A673 (cell line): Measurements from ENCODE around the gene TIAL1. TPM values are rescaled to one million over a fixed set of nuclear protein-coding genes. Genes with fewer than 3 reads are reported as not detected.
"Not testable (repeated sequence)": the region's sequence is repeated elsewhere in the genome, so short reads cannot be mapped to it uniquely, and the experiment has no call there.

Experiments
- BruUV-seq: library from RNA; stranded (reverse); fragments of 400-500 nt; replicated peaks from 2 replicates; lab custom pipeline; 2021; lab: Mats Ljungman, UMichigan
- CTCF ChIA-PET: fragments of 300-600 bp; sonication (Branson Sonifier 250); formaldehyde crosslinking; loops from one replicate; lab custom pipeline; 2022; ENCODE audit warnings: antibody characterized with exemption; lab: Charles Lee
- POLR2A ChIA-PET: fragments of 300-600 bp; sonication (Branson Sonifier 250); formaldehyde crosslinking; loops from one replicate; lab custom pipeline; 2022; ENCODE audit warnings: antibody characterized with exemption; ENCODE audit not compliant: low non-redundant PET; lab: Charles Lee
- DNase-seq: peaks from one replicate; pipeline ENCODE4 v3.0.0-alpha.2; 2015; ENCODE audit warnings: low spot score
- H3K27ac ChIP-seq: fragments of 200-600 bp; sonication (generic); 2 replicates; pipeline ENCODE4 v1.5.1; 2016; ENCODE audit warnings: mixed run types, low read depth, mild to moderate bottlenecking, mixed read lengths, antibody characterized with exemption, low read length; ENCODE audit not compliant: poor library complexity, severe bottlenecking
- H3K27me3 ChIP-seq: fragments of 200-600 bp; sonication (generic); replicated peaks from 2 replicates; pipeline ENCODE4 v1.6.1; 2017; ENCODE audit warnings: mixed run types, low read depth, mild to moderate bottlenecking, mixed read lengths, antibody characterized with exemption, low read length; ENCODE audit not compliant: insufficient read depth, poor library complexity
- H3K36me3 ChIP-seq: fragments of 200-600 bp; sonication (generic); 2 replicates; pipeline ENCODE4 v1.6.1; 2016; ENCODE audit warnings: mixed run types, mild to moderate bottlenecking, mixed read lengths, antibody characterized with exemption, low read length; ENCODE audit not compliant: insufficient read depth, poor library complexity, severe bottlenecking
- H3K4me1 ChIP-seq: fragments of 200-600 bp; sonication (generic); 2 replicates; pipeline ENCODE4 v1.6.1; 2017; ENCODE audit warnings: mixed run types, mild to moderate bottlenecking, mixed read lengths, antibody characterized with exemption, low read length; ENCODE audit not compliant: insufficient read depth, poor library complexity, severe bottlenecking
- H3K4me3 ChIP-seq: fragments of 200-600 bp; sonication (generic); 2 replicates; pipeline ENCODE4 v1.5.1; 2016; ENCODE audit warnings: low read depth, mixed run types, mild to moderate bottlenecking, mixed read lengths, low read length; ENCODE audit not compliant: poor library complexity, severe bottlenecking
- H3K9me3 ChIP-seq: fragments of 200-600 bp; sonication (generic); 2 replicates; pipeline ENCODE4 v1.6.1; 2016; ENCODE audit warnings: mixed run types, low read depth, mild to moderate bottlenecking, mixed read lengths, antibody characterized with exemption, low read length; ENCODE audit not compliant: poor library complexity, severe bottlenecking
- CTCF ChIP-seq: fragments of 300-800, 200-600 bp; sonication (generic); conservative IDR thresholded peaks from 2 replicates; pipeline ENCODE4 v1.5.1; 2017; ENCODE audit warnings: low read depth, mild to moderate bottlenecking, antibody characterized with exemption, low read length, moderate library complexity, mixed read lengths
- EZH2 ChIP-seq: fragments of 200-600 bp; sonication (generic); IDR thresholded peaks from 2 replicates; pipeline ENCODE4 v1.6.1; 2017; ENCODE audit warnings: borderline replicate concordance, low read depth, mild to moderate bottlenecking, mixed read lengths, antibody characterized with exemption, low read length; ENCODE audit not compliant: poor library complexity, severe bottlenecking
- intact Hi-C: fragments of 100-400 bp; cut with micrococcal nuclease; formaldehyde crosslinking; loops from one replicate; pipeline ENCODE4 v1.10.0; 2022; ENCODE audit not compliant: unreplicated experiment
- total RNA-seq: library from RNA; stranded (reverse); gene quantifications from 2 replicates; pipeline ENCODE4 v1.2.3, GENCODE V29; 2021

TIAL1 gene
- total RNA-seq, 1 experiment from 2014 or later, result 199 TPM

GRCh38 chr10:119531067-119531466, 65.7 kb downstream of the TIAL1 start:
- no peaks in the 10 kb centered on the region for H3K36me3 ChIP-seq
- POLR2A ChIA-PET, result interaction anchor here (0.5 kb wide), 1 partner anchor 316 kb away, joined by 5 read pairs; no protein-coding TSS in a partner anchor
- intact Hi-C loops, result no loop called here
- H3K4me3 ChIP-seq, result no peak overlapping the region
- no peaks in the 10 kb centered on the region for H3K27me3 ChIP-seq
- no peaks in the 10 kb centered on the region for H3K9me3 ChIP-seq
- H3K4me1 ChIP-seq, result peaks cover 11% of the 10 kb centered on the region
- no peak for DNase-seq
- CTCF ChIA-PET, result interaction anchor here (1.1 kb wide), 1 partner anchor 13 kb away, joined by 4 read pairs; no protein-coding TSS in a partner anchor
- TF ChIP-seq EZH2 (no peak), CTCF (no peak)
- BruUV-seq, result no TSS peak
- no peak overlapping the region for H3K27ac ChIP-seq

GRCh38 chr10:119528663-119529237, 68.0 kb downstream of the TIAL1 start:
- H3K9me3 ChIP-seq, intact Hi-C loops, CTCF ChIA-PET, H3K27ac ChIP-seq, POLR2A ChIA-PET, BruUV-seq, H3K4me3 ChIP-seq, H3K27me3 ChIP-seq, H3K36me3 ChIP-seq: not testable (repeated sequence)
- peak; percentile 88 for DNase-seq
- peaks cover 11% of the 10 kb centered on the region for H3K4me1 ChIP-seq

GRCh38 chr10:119526621-119527592, 69.9 kb downstream of the TIAL1 start:
- no peaks in the 10 kb centered on the region for H3K36me3 ChIP-seq
- intact Hi-C loops, result no loop called here
- peak; percentile 30 for DNase-seq
- no peak overlapping the region for H3K4me3 ChIP-seq
- ChIA-PET POLR2A (no interaction called here), CTCF (no interaction called here)
- H3K4me1 ChIP-seq, result peaks cover 11% of the 10 kb centered on the region
- no peaks in the 10 kb centered on the region for H3K9me3 ChIP-seq
- TF ChIP-seq EZH2 (no peak), CTCF (peak; percentile 42; the same call in 1 of the 2 replicates)
- no peak overlapping the region for H3K27ac ChIP-seq
- no TSS peak for BruUV-seq
- no peaks in the 10 kb centered on the region for H3K27me3 ChIP-seq
